Measurements from ENCODE around the gene FREM1.

FREM1 gene

GRCh38 chr9:14902561-14902960, 7.7 kb downstream of the FREM1 start:
- no peak overlapping the region for H3K4me3 ChIP-seq (ENCODE audit: low read depth, low read length, poor library complexity, severe bottlenecking)
- no peak overlapping the region for H3K4me2 ChIP-seq (ENCODE audit: low read length)
- H2AFZ ChIP-seq (ENCODE audit: low read length) = no peak overlapping the region
- H3K36me3 ChIP-seq (ENCODE audit: insufficient read depth, low read length) = no peaks in the 10 kb centered on the region
- no peaks in the 10 kb centered on the region for H3K9me2 ChIP-seq (ENCODE audit: low read depth, low read length)
- no peaks in the 10 kb centered on the region for H3K4me1 ChIP-seq (ENCODE audit: insufficient read depth, low read length, severe bottlenecking)
- H3K27ac ChIP-seq (ENCODE audit: low read depth, low read length, poor library complexity, severe bottlenecking) = no peak overlapping the region
- H3K27me3 ChIP-seq (ENCODE audit: insufficient read depth, low read length) = no peaks in the 10 kb centered on the region
- TF ChIP-seq EZH2 (IDR thresholded peaks at IDR 0.05; ENCODE audit: borderline replicate concordance, low read length) (no peak), CTCF (IDR thresholded peaks at IDR 0.05; ENCODE audit: low read length) (no peak)
- no peaks in the 10 kb centered on the region for H4K20me1 ChIP-seq (ENCODE audit: insufficient read depth, low read length)
- H3F3A ChIP-seq (ENCODE audit: insufficient read depth, low read length) = no peaks in the 10 kb centered on the region
- H3K9ac ChIP-seq (ENCODE audit: low read length) = no peak overlapping the region
- no peaks in the 10 kb centered on the region for H3K9me3 ChIP-seq (ENCODE audit: low read length)
- no peaks in the 10 kb centered on the region for H3K79me2 ChIP-seq (ENCODE audit: insufficient read depth, low read length)

GRCh38 chr9:14899815-14900193, 10.4 kb downstream of the FREM1 start:
- no peak overlapping the region for H3K4me2 ChIP-seq (ENCODE audit: low read length)
- no peaks in the 10 kb centered on the region for H4K20me1 ChIP-seq (ENCODE audit: insufficient read depth, low read length)
- TF ChIP-seq EZH2 (IDR thresholded peaks at IDR 0.05; ENCODE audit: borderline replicate concordance, low read length) (no peak), CTCF (IDR thresholded peaks at IDR 0.05; ENCODE audit: low read length) (no peak)
- no peaks in the 10 kb centered on the region for H3K36me3 ChIP-seq (ENCODE audit: insufficient read depth, low read length)
- no peaks in the 10 kb centered on the region for H3K79me2 ChIP-seq (ENCODE audit: insufficient read depth, low read length)
- H3K9ac ChIP-seq (ENCODE audit: low read length) = no peak overlapping the region
- no peaks in the 10 kb centered on the region for H3F3A ChIP-seq (ENCODE audit: insufficient read depth, low read length)
- no peak overlapping the region for H3K27ac ChIP-seq (ENCODE audit: low read depth, low read length, poor library complexity, severe bottlenecking)
- no peak overlapping the region for H2AFZ ChIP-seq (ENCODE audit: low read length)
- H3K4me1 ChIP-seq (ENCODE audit: insufficient read depth, low read length, severe bottlenecking) = no peaks in the 10 kb centered on the region
- H3K9me3 ChIP-seq (ENCODE audit: low read length) = no peaks in the 10 kb centered on the region
- H3K4me3 ChIP-seq (ENCODE audit: low read depth, low read length, poor library complexity, severe bottlenecking) = no peak overlapping the region
- no peaks in the 10 kb centered on the region for H3K9me2 ChIP-seq (ENCODE audit: low read depth, low read length)
- no peaks in the 10 kb centered on the region for H3K27me3 ChIP-seq (ENCODE audit: insufficient read depth, low read length)

- H3K4me1 ChIP-seq (ENCODE audit: insufficient read depth, low read length, severe bottlenecking) = no peaks in the 10 kb centered on the region
- no peaks in the 10 kb centered on the region for H3K9me3 ChIP-seq (ENCODE audit: low read length)
- H4K20me1 ChIP-seq (ENCODE audit: insufficient read depth, low read length) = no peaks in the 10 kb centered on the region
- no peak overlapping the region for H3K4me2 ChIP-seq (ENCODE audit: low read length)
- H3K27me3 ChIP-seq (ENCODE audit: insufficient read depth, low read length) = no peaks in the 10 kb centered on the region
- no peak overlapping the region for H3K27ac ChIP-seq (ENCODE audit: low read depth, low read length, poor library complexity, severe bottlenecking)
- no peaks in the 10 kb centered on the region for H3K79me2 ChIP-seq (ENCODE audit: insufficient read depth, low read length)
- no peak overlapping the region for H3K9ac ChIP-seq (ENCODE audit: low read length)
- TF ChIP-seq EZH2 (IDR thresholded peaks at IDR 0.05; ENCODE audit: borderline replicate concordance, low read length) = no peak
- TF ChIP-seq CTCF (IDR thresholded peaks at IDR 0.05; ENCODE audit: low read length) = no peak
- no peaks in the 10 kb centered on the region for H3F3A ChIP-seq (ENCODE audit: insufficient read depth, low read length)
- H2AFZ ChIP-seq (ENCODE audit: low read length) = no peak overlapping the region
- H3K4me3 ChIP-seq (ENCODE audit: low read depth, low read length, poor library complexity, severe bottlenecking) = no peak overlapping the region
- no peaks in the 10 kb centered on the region for H3K36me3 ChIP-seq (ENCODE audit: insufficient read depth, low read length)
- no peaks in the 10 kb centered on the region for H3K9me2 ChIP-seq (ENCODE audit: low read depth, low read length)
Measured at GRCh38 chr9:14899042-14899814, 11.0 kb downstream of the FREM1 start.
